Ovary (tissue), 3 donors: ENCODE results near the gene MYDGF.

ENCODE experiments used
- EP300 ChIP-seq: sonication (generic); formaldehyde crosslinking; IDR thresholded peaks from one replicate; pipeline ENCODE4 v1.6.1; 2017; ENCODE audit warnings: antibody characterized with exemption
- POLR2A ChIP-seq: fragments of 450-650 bp; IDR thresholded peaks from one replicate; pipeline ENCODE4 v1.6.1; 2017; ENCODE audit warnings: antibody characterized with exemption, mild to moderate bottlenecking, moderate library complexity
- TF ChIP-seq, protein P1 (sequence below), 3 donors: fragments of 450-650 bp in 2 of 3; fragments of 200-600 bp in 1 of 3; IDR thresholded peaks; one replicate each; pipeline versions ENCODE4 v1.5.1 to v1.8.0; 2016 to 2022; ENCODE audit warnings: antibody characterized with exemption in 3 of 3, mild to moderate bottlenecking in 1 of 3
- donor health status: DM: no; HTN: no; CAD: no.

- TF ChIP-seq POLR2A: no peak
- TF ChIP-seq EP300: no peak
- TF ChIP-seq, protein P1, sequence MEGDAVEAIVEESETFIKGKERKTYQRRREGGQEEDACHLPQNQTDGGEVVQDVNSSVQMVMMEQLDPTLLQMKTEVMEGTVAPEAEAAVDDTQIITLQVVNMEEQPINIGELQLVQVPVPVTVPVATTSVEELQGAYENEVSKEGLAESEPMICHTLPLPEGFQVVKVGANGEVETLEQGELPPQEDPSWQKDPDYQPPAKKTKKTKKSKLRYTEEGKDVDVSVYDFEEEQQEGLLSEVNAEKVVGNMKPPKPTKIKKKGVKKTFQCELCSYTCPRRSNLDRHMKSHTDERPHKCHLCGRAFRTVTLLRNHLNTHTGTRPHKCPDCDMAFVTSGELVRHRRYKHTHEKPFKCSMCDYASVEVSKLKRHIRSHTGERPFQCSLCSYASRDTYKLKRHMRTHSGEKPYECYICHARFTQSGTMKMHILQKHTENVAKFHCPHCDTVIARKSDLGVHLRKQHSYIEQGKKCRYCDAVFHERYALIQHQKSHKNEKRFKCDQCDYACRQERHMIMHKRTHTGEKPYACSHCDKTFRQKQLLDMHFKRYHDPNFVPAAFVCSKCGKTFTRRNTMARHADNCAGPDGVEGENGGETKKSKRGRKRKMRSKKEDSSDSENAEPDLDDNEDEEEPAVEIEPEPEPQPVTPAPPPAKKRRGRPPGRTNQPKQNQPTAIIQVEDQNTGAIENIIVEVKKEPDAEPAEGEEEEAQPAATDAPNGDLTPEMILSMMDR (IDR thresholded peaks at IDR 0.05): no peak
Measured at GRCh38 chr19:4622695-4623421, 47.3 kb downstream of the MYDGF start.
